ENCODE results near the gene AP1AR.

Gene AP1AR

DNA sequence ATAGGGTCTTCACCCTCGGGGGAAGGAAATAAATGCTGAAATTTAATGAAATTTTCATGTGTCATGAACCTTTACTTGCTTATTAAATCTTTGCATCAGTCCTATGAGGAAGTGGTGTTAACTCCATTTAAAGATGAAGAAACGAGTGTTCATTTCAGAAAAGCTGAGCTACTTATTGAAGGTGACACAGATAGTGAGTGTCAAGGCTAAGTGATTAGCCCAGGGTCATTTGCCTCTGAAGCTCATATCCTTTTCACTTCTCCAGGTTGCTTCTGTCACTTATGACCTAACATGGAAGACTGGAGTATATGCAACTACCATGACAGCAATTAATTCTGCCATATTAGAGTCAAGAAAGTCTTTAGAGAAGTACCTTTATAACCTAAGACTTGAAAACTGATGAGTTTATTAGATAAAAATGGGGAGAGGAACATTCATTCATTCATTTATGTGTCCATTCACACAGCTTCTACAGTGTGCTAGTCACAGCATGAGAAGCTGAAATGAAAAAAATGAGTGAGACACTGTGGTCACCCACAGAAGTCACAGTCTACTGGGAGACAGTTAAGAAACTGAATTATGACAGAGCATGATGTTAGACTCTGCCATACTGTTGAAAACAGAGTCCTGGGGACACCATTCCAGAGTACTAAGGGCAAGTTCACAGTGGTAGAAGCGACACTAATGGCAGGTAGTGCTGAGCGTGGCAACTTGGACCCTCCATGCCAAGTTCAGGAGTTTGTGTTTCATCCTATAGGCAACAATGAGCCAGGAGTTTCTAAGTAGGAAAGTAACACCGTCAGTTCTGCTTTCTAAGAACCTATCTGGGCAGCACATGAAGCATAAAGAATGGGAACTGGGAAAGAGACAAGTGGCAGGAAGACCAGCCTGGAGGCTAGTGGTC is 86.9 kb downstream of the AP1AR start:
- DNase-seq, result no peak
